ENCODE data around the gene EPB41L4B.

DNA sequence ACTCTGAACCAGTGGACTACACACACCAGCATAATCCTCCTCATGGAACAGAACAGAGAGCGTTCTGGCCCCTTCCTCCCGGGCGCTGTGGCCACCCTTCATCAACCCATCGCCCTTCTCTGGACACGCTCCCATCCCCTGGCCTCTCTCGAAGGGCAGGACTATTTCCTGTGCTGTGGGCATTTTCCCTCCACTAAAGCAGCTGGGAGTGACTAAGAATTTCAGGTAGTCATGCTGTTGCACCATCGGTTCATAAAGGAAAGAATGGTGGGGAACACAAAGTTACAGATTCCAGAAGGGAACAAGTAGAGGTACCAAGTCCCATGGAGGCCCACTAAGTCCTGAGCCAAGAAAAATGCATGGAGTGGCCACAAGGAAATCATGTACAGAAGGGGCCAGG is 68.6 kb downstream of the EPB41L4B start:
- TF ChIP-seq, protein P1, sequence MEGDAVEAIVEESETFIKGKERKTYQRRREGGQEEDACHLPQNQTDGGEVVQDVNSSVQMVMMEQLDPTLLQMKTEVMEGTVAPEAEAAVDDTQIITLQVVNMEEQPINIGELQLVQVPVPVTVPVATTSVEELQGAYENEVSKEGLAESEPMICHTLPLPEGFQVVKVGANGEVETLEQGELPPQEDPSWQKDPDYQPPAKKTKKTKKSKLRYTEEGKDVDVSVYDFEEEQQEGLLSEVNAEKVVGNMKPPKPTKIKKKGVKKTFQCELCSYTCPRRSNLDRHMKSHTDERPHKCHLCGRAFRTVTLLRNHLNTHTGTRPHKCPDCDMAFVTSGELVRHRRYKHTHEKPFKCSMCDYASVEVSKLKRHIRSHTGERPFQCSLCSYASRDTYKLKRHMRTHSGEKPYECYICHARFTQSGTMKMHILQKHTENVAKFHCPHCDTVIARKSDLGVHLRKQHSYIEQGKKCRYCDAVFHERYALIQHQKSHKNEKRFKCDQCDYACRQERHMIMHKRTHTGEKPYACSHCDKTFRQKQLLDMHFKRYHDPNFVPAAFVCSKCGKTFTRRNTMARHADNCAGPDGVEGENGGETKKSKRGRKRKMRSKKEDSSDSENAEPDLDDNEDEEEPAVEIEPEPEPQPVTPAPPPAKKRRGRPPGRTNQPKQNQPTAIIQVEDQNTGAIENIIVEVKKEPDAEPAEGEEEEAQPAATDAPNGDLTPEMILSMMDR (IDR thresholded peaks at IDR 0.05; ENCODE audit: poor library complexity, severe bottlenecking) = no peak
- TF ChIP-seq EZH2 (IDR thresholded peaks at IDR 0.05; ENCODE audit: borderline replicate concordance, insufficient read depth, low read length, poor library complexity, severe bottlenecking) (no peak), EP300 (conservative IDR thresholded peaks at IDR 0.05; ENCODE audit: poor library complexity, severe bottlenecking) (no peak), RAD21 (conservative IDR thresholded peaks at IDR 0.05) (no peak), SMC3 (conservative IDR thresholded peaks at IDR 0.05; ENCODE audit: poor library complexity) (no peak), POLR2AphosphoS5 (IDR thresholded peaks at IDR 0.05) (no peak), MXI1 (conservative IDR thresholded peaks at IDR 0.05; ENCODE audit: poor library complexity, severe bottlenecking) (no peak), TAF1 (IDR thresholded peaks at IDR 0.05; ENCODE audit: low read depth) (no peak)

Measured in neural cell (in vitro differentiated cells).